Measurements from ENCODE around the gene ARSG. TPM values are rescaled to one million over a fixed set of nuclear protein-coding genes. Genes with fewer than 3 reads are reported as not detected.

ARSG gene
- total RNA-seq, 1 donor from 2014 or later: 1.6 TPM

- peak overlapping the region; percentile 54 for H3K27ac ChIP-seq (ENCODE audit: low read depth, low read length)
- no peaks in the 10 kb centered on the region for H3K27me3 ChIP-seq (ENCODE audit: control insufficient read depth in 3 of 3, insufficient read depth in 3 of 3, low read length in 3 of 3)
- peaks cover 38 to 56% (median 43%) of the 10 kb centered on the region in 3 donors for H3K4me1 ChIP-seq (ENCODE audit: control insufficient read depth in 3 of 3, insufficient read depth in 3 of 3, low read length in 3 of 3)
- no peaks in the 10 kb centered on the region for H3K9me3 ChIP-seq (ENCODE audit: control insufficient read depth in 3 of 3, low read length in 3 of 3)
- H3K9ac ChIP-seq (ENCODE audit: low read depth in 1 of 3, low read length in 3 of 3): peak overlapping the region in 1 of 3 donors; percentile 47
- H3K4me3 ChIP-seq (ENCODE audit: low read length in 3 of 3): no peak overlapping the region
- peaks cover 26 to 40% (median 29%) of the 10 kb centered on the region in 3 donors for H3K36me3 ChIP-seq (ENCODE audit: control insufficient read depth in 3 of 3, insufficient read depth in 3 of 3, low read length in 3 of 3)
Measured at GRCh38 chr17:68437979-68438822, 146.9 kb downstream of the ARSG start.

DNA sequence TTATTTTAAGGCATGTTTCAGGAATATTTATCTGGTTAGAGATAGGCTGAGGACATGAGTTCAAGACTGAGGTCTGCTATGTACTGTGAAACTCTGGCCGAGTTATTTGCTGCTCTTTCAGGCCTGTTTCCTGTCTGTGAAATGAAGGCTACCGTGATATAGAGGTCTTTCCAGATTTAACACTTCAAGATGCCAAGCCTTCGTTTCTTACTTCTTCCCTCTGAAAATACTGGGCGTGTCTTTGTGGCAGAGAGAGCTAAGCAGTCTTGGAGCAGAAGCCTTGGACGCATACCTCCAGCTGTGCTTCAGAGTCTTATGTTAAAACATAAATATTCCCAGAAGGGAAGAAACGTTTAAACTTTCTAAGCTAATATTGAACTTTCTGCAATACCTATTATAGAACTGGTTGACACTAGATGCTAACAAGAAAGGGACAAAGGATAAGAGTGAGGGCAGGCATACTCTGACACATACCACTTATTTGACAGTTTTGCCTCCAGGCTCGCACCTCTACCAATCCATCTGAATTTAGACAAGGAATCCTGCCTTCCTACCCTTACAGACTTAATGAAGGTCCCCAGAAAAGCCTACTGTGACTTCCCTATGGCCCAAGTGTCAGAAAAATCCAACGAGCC is 148.5 kb downstream of the ARSG start:
- Histone ChIP-seq H3K4me1 (ENCODE audit: control insufficient read depth in 3 of 3, insufficient read depth in 3 of 3, low read length in 3 of 3) (peaks cover 36 to 52% (median 38%) of the 10 kb centered on the region in 3 donors), H3K36me3 (ENCODE audit: control insufficient read depth in 3 of 3, insufficient read depth in 3 of 3, low read length in 3 of 3) (peaks cover 12 to 27% (median 19%) of the 10 kb centered on the region in 3 donors), H3K27ac (ENCODE audit: low read depth, low read length) (peak overlapping the region; percentile 33)

GRCh38 chr17:68440526-68440925 is 149.2 kb downstream of the ARSG start:
- Histone ChIP-seq H3K9ac (ENCODE audit: low read depth in 1 of 3, low read length in 3 of 3) (no peak overlapping the region), H3K9me3 (ENCODE audit: control insufficient read depth in 3 of 3, low read length in 3 of 3) (no peaks in the 10 kb centered on the region), H3K4me3 (ENCODE audit: low read length in 3 of 3) (no peak overlapping the region), H3K4me1 (ENCODE audit: control insufficient read depth in 3 of 3, insufficient read depth in 3 of 3, low read length in 3 of 3) (peaks cover 37 to 52% (median 37%) of the 10 kb centered on the region in 3 donors), H3K36me3 (ENCODE audit: control insufficient read depth in 3 of 3, insufficient read depth in 3 of 3, low read length in 3 of 3) (peaks cover 9 to 28% (median 16%) of the 10 kb centered on the region in 3 donors), H3K27me3 (ENCODE audit: control insufficient read depth in 3 of 3, insufficient read depth in 3 of 3, low read length in 3 of 3) (no peaks in the 10 kb centered on the region), H3K27ac (ENCODE audit: low read depth, low read length) (no peak overlapping the region)

More for the DNA sequence above, 148.5 kb downstream of the ARSG start:
- H3K9ac ChIP-seq (ENCODE audit: low read depth in 1 of 3, low read length in 3 of 3): no peak overlapping the region
- no peak overlapping the region for H3K4me3 ChIP-seq (ENCODE audit: low read length in 3 of 3)
- no peaks in the 10 kb centered on the region for H3K27me3 ChIP-seq (ENCODE audit: control insufficient read depth in 3 of 3, insufficient read depth in 3 of 3, low read length in 3 of 3)
- H3K9me3 ChIP-seq (ENCODE audit: control insufficient read depth in 3 of 3, low read length in 3 of 3): no peaks in the 10 kb centered on the region

GRCh38 chr17:68441070-68441770 is 149.9 kb downstream of the ARSG start:
- no peaks in the 10 kb centered on the region for H3K27me3 ChIP-seq (ENCODE audit: control insufficient read depth in 3 of 3, insufficient read depth in 3 of 3, low read length in 3 of 3)
- H3K4me3 ChIP-seq (ENCODE audit: low read length in 3 of 3): peak overlapping the region in 1 of 3 donors; percentile 19
- peak overlapping the region; percentile 46 for H3K27ac ChIP-seq (ENCODE audit: low read depth, low read length)
- no peaks in the 10 kb centered on the region for H3K9me3 ChIP-seq (ENCODE audit: control insufficient read depth in 3 of 3, low read length in 3 of 3)
- H3K4me1 ChIP-seq (ENCODE audit: control insufficient read depth in 3 of 3, insufficient read depth in 3 of 3, low read length in 3 of 3): peaks cover 30 to 49% (median 33%) of the 10 kb centered on the region in 3 donors
- peaks cover 4 to 27% (median 15%) of the 10 kb centered on the region in 3 donors for H3K36me3 ChIP-seq (ENCODE audit: control insufficient read depth in 3 of 3, insufficient read depth in 3 of 3, low read length in 3 of 3)
- H3K9ac ChIP-seq (ENCODE audit: low read depth in 1 of 3, low read length in 3 of 3): no peak overlapping the region

GRCh38 chr17:68443972-68444464 is 152.7 kb downstream of the ARSG start:
- Histone ChIP-seq H3K9ac (ENCODE audit: low read depth in 1 of 3, low read length in 3 of 3) (peak overlapping the region in 2 of 3 donors; percentile 10 to 28), H3K4me1 (ENCODE audit: control insufficient read depth in 3 of 3, insufficient read depth in 3 of 3, low read length in 3 of 3) (peaks cover 20 to 35% (median 23%) of the 10 kb centered on the region in 3 donors), H3K27me3 (ENCODE audit: control insufficient read depth in 3 of 3, insufficient read depth in 3 of 3, low read length in 3 of 3) (no peaks in the 10 kb centered on the region), H3K9me3 (ENCODE audit: control insufficient read depth in 3 of 3, low read length in 3 of 3) (no peaks in the 10 kb centered on the region), H3K27ac (ENCODE audit: low read depth, low read length) (peak overlapping the region; percentile 61), H3K36me3 (ENCODE audit: control insufficient read depth in 3 of 3, insufficient read depth in 3 of 3, low read length in 3 of 3) (peaks cover 22 to 40% (median 24%) of the 10 kb centered on the region in 3 donors), H3K4me3 (ENCODE audit: low read length in 3 of 3) (no peak overlapping the region)

DNA sequence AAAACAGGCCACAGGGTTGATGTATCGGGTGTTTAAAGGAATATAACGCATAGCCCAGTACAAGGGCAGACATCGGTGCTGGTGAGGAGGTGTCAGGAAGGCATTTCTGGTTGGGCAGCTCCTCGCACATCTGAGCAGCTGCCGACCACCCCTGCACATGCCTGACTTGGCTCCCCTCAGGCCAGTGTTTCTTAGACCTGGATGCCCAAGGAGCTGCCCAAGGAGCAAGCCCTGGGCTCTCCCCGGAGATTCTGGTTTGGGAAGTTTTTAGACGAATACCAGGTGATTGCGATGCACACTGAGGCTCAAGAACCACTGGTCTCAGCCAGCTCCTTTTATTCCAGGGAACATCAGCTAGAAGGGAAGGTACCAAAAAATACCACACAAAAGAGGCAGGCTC is 154.4 kb downstream of the ARSG start:
- peak overlapping the region in 1 of 3 donors; percentile 3 for H3K9ac ChIP-seq (ENCODE audit: low read depth in 1 of 3, low read length in 3 of 3)
- H3K36me3 ChIP-seq (ENCODE audit: control insufficient read depth in 3 of 3, insufficient read depth in 3 of 3, low read length in 3 of 3): peaks cover 37 to 48% (median 38%) of the 10 kb centered on the region in 3 donors
- H3K27me3 ChIP-seq (ENCODE audit: control insufficient read depth in 3 of 3, insufficient read depth in 3 of 3, low read length in 3 of 3): no peaks in the 10 kb centered on the region
- no peak overlapping the region for H3K4me3 ChIP-seq (ENCODE audit: low read length in 3 of 3)
- peaks cover 19 to 34% (median 23%) of the 10 kb centered on the region in 3 donors for H3K4me1 ChIP-seq (ENCODE audit: control insufficient read depth in 3 of 3, insufficient read depth in 3 of 3, low read length in 3 of 3)
- no peaks in the 10 kb centered on the region for H3K9me3 ChIP-seq (ENCODE audit: control insufficient read depth in 3 of 3, low read length in 3 of 3)
- peak overlapping the region; percentile 45 for H3K27ac ChIP-seq (ENCODE audit: low read depth, low read length)

GRCh38 chr17:68446626-68447041 is 155.3 kb downstream of the ARSG start:
- Histone ChIP-seq H3K9ac (ENCODE audit: low read depth in 1 of 3, low read length in 3 of 3) (peak overlapping the region in 1 of 3 donors; percentile 1), H3K9me3 (ENCODE audit: control insufficient read depth in 3 of 3, low read length in 3 of 3) (no peaks in the 10 kb centered on the region), H3K4me3 (ENCODE audit: low read length in 3 of 3) (no peak overlapping the region), H3K27me3 (ENCODE audit: control insufficient read depth in 3 of 3, insufficient read depth in 3 of 3, low read length in 3 of 3) (no peaks in the 10 kb centered on the region), H3K4me1 (ENCODE audit: control insufficient read depth in 3 of 3, insufficient read depth in 3 of 3, low read length in 3 of 3) (peaks cover 9 to 29% (median 18%) of the 10 kb centered on the region in 3 donors), H3K27ac (ENCODE audit: low read depth, low read length) (no peak overlapping the region), H3K36me3 (ENCODE audit: control insufficient read depth in 3 of 3, insufficient read depth in 3 of 3, low read length in 3 of 3) (peaks cover 40 to 46% (median 43%) of the 10 kb centered on the region in 3 donors)

DNA sequence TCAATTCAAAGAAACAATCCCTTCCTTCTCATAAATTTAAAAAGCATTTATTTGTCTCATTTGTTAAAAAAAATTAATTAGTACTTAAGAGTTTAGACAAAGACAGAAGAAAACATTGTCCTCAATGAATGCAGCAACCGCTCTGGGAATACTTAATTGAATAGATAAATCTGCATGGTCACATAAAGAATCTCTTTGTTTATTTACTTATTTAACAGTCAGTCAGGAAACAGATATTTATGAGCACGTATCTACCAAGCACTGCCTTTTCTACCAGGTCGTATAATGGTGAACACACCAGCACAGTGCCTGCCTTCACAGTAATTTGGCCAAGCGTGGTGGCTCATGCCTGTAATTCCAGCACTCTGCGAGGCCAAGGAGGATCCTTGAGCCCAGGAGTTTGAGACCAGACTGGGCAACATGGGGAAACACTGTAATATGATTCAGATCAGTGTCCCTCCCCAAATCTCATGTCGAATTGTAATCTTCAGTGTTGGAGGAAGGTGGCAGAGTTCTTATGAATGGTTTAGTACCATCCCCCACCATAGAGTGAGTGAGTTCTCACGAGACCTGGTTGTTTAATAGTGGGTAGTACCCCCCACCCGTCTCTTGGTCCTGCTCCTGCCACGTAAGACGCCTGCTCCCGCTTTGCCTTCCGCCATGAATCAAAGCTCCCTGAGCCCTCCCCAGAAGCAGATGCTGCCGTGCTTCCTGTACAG is 157.9 kb downstream of the ARSG start:
- H3K9ac ChIP-seq (ENCODE audit: low read depth in 1 of 3, low read length in 3 of 3): no peak overlapping the region
- H3K27me3 ChIP-seq (ENCODE audit: control insufficient read depth in 3 of 3, insufficient read depth in 3 of 3, low read length in 3 of 3): no peaks in the 10 kb centered on the region
- H3K36me3 ChIP-seq (ENCODE audit: control insufficient read depth in 3 of 3, insufficient read depth in 3 of 3, low read length in 3 of 3): peaks cover 35 to 49% (median 41%) of the 10 kb centered on the region in 3 donors
- no peak overlapping the region for H3K27ac ChIP-seq (ENCODE audit: low read depth, low read length)
- no peaks in the 10 kb centered on the region for H3K9me3 ChIP-seq (ENCODE audit: control insufficient read depth in 3 of 3, low read length in 3 of 3)
- H3K4me3 ChIP-seq (ENCODE audit: low read length in 3 of 3): no peak overlapping the region
- peaks cover 20 to 34% (median 25%) of the 10 kb centered on the region in 3 donors for H3K4me1 ChIP-seq (ENCODE audit: control insufficient read depth in 3 of 3, insufficient read depth in 3 of 3, low read length in 3 of 3)

DNA sequence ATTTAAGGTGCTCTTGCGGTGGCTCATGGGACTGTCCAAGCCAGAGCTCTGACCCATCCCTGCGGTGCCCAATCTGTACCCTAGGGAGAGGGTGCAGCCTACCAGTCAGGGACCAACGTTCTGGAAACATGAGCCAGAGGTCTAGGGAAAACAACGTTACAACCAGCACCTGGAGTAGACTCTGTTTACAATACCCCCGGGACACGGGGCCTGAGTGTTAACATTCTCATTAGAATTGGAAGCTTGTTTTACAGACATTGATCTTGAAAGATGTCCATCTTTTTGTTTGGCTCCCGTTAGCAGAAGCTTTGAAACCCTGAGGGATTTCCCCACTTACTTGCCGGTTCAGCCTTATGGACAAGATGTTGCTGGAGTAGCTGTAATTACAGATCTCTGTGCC is 159.1 kb downstream of the ARSG start:
- no peak overlapping the region for H3K9ac ChIP-seq (ENCODE audit: low read depth in 1 of 3, low read length in 3 of 3)
- H3K27ac ChIP-seq (ENCODE audit: low read depth, low read length): no peak overlapping the region
- H3K9me3 ChIP-seq (ENCODE audit: control insufficient read depth in 3 of 3, low read length in 3 of 3): no peaks in the 10 kb centered on the region
- H3K4me1 ChIP-seq (ENCODE audit: control insufficient read depth in 3 of 3, insufficient read depth in 3 of 3, low read length in 3 of 3): peaks cover 32 to 36% (median 32%) of the 10 kb centered on the region in 3 donors
- H3K4me3 ChIP-seq (ENCODE audit: low read length in 3 of 3): no peak overlapping the region
- H3K36me3 ChIP-seq (ENCODE audit: control insufficient read depth in 3 of 3, insufficient read depth in 3 of 3, low read length in 3 of 3): peaks cover 33 to 48% (median 37%) of the 10 kb centered on the region in 3 donors
- no peaks in the 10 kb centered on the region for H3K27me3 ChIP-seq (ENCODE audit: control insufficient read depth in 3 of 3, insufficient read depth in 3 of 3, low read length in 3 of 3)

All from skeletal muscle tissue (tissue), 4 donors.